ENCODE results near the gene KREMEN2.
"Not testable (repeated sequence)": the region's sequence is repeated elsewhere in the genome, so short reads cannot be mapped to it uniquely, and the experiment has no call there.

KREMEN2 gene

DNA sequence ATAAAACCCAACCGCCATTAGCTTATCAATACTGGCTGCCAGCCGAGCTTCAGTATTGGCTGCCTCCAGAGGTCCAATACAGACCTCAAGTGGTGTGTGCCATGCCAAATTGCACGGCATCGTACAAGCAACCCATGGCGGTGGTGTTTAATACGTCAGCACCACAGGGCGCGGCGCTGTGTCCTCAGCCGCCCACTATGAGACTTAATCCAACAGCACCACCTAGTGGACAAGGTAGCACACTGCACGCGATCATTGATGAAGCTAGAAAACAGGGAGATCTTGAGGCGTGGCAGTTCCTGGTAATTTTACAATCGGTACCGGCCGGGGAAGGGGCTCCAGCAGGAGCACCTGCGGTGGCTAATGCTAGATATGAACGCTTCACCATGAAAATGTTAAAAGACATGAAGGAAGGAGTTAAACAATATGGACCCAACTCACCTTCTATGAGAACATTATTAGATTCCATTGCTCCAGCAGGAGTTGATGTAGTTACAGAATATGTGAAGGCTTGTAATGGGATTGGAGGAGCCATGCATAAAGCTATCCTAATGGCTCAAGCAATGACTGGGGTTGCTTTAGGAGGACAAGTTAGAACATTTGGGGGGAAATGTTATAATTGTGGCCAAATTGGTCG lies 36.9 kb upstream of the KREMEN2 start:
- Histone ChIP-seq H3K4me3 (ENCODE audit: low read length) (peak overlapping the region; percentile 63), H3K9ac (ENCODE audit: low read length) (peak overlapping the region; percentile 11), H3K27me3 (ENCODE audit: low read depth, low read length) (no peaks in the 10 kb centered on the region), H3K4me2 (ENCODE audit: low read length) (peak overlapping the region; percentile 87), H3K79me2 (ENCODE audit: low read length) (no peaks in the 10 kb centered on the region), H3K4me1 (ENCODE audit: low read length) (peaks cover 10% of the 10 kb centered on the region), H3K36me3 (replicated peaks; ENCODE audit: low read depth, low read length) (no peaks in the 10 kb centered on the region), H3K27ac (ENCODE audit: low read length) (no peak overlapping the region), H4K20me1 (ENCODE audit: insufficient read depth, low read length) (no peaks in the 10 kb centered on the region), H3K9me3 (ENCODE audit: insufficient read depth, low read length) (no peaks in the 10 kb centered on the region), H2AFZ (ENCODE audit: low read depth, low read length) (peak overlapping the region; percentile 18; the same call in 1 of the 2 replicates)
- TF ChIP-seq EZH2phosphoT487 (IDR thresholded peaks at IDR 0.05; ENCODE audit: low read depth) (no peak), CTCF (IDR thresholded peaks at IDR 0.05; ENCODE audit: low read depth, low read length) (peak; percentile 91)

GRCh38 chr16:2928151-2928550 lies 35.9 kb upstream of the KREMEN2 start:
- not testable (repeated sequence) for H3K9ac ChIP-seq (ENCODE audit: low read length); H3K27me3 ChIP-seq (ENCODE audit: low read depth, low read length); H3K36me3 ChIP-seq (replicated peaks; ENCODE audit: low read depth, low read length); H4K20me1 ChIP-seq (ENCODE audit: insufficient read depth, low read length); H3K4me3 ChIP-seq (ENCODE audit: low read length); H2AFZ ChIP-seq (ENCODE audit: low read depth, low read length); H3K79me2 ChIP-seq (ENCODE audit: low read length); H3K4me1 ChIP-seq (ENCODE audit: low read length); H3K27ac ChIP-seq (ENCODE audit: low read length); H3K9me3 ChIP-seq (ENCODE audit: insufficient read depth, low read length); H3K4me2 ChIP-seq (ENCODE audit: low read length)

DNA sequence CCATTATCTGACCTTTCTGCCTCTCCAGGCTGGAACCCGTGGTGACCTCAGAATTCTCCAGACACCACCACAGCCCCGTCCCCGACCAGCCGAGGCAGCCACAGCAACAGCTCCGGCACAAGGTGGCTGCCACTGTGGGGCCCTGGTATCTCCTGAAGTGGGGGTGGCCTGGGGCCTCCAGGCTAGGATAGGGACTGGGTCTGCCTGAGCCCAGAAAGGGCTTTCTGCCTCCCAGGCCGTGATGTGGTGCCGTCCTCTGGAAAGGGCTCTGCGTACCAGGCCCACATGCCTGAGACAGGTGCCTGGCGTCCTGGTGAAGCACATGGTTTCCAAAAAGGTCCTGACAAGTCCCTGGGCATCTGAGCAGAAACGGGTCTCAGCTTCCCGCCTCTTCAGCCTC lies 35.3 kb upstream of the KREMEN2 start:
- no peak overlapping the region for H3K27ac ChIP-seq (ENCODE audit: low read length)
- H4K20me1 ChIP-seq (ENCODE audit: insufficient read depth, low read length): no peaks in the 10 kb centered on the region
- H2AFZ ChIP-seq (ENCODE audit: low read depth, low read length): no peak overlapping the region
- H3K4me2 ChIP-seq (ENCODE audit: low read length): no peak overlapping the region
- no peaks in the 10 kb centered on the region for H3K9me3 ChIP-seq (ENCODE audit: insufficient read depth, low read length)
- H3K4me3 ChIP-seq (ENCODE audit: low read length): no peak overlapping the region
- peaks cover 10% of the 10 kb centered on the region for H3K4me1 ChIP-seq (ENCODE audit: low read length)
- TF ChIP-seq CTCF (IDR thresholded peaks at IDR 0.05; ENCODE audit: low read depth, low read length) (no peak), EZH2phosphoT487 (IDR thresholded peaks at IDR 0.05; ENCODE audit: low read depth) (no peak)
- H3K79me2 ChIP-seq (ENCODE audit: low read length): no peaks in the 10 kb centered on the region
- no peaks in the 10 kb centered on the region for H3K36me3 ChIP-seq (replicated peaks; ENCODE audit: low read depth, low read length)
- H3K27me3 ChIP-seq (ENCODE audit: low read depth, low read length): no peaks in the 10 kb centered on the region
- H3K9ac ChIP-seq (ENCODE audit: low read length): no peak overlapping the region

DNA sequence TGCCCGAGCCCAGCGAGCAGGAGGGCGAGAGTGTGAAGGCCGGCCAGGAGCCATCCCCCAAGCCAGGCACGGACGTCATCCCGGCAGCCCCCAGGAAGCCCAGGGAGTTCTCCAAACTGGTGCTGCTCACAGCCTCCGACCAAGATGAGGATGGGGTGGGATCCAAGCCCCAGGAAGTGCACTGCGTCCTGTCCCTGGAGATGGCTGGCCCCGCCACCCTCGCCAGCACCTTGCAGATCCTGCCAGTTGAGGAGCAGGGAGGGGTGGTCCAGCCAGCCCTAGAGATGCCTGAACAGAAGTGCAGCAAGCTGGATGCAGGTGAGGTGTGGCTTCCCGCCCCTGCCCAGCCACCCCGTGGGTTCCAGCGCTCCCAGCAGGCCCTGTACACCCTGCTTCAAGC lies 34.4 kb upstream of the KREMEN2 start:
- no peaks in the 10 kb centered on the region for H3K9me3 ChIP-seq (ENCODE audit: insufficient read depth, low read length)
- TF ChIP-seq EZH2phosphoT487 (IDR thresholded peaks at IDR 0.05; ENCODE audit: low read depth) (no peak), CTCF (IDR thresholded peaks at IDR 0.05; ENCODE audit: low read depth, low read length) (no peak)
- H2AFZ ChIP-seq (ENCODE audit: low read depth, low read length): no peak overlapping the region
- H3K36me3 ChIP-seq (replicated peaks; ENCODE audit: low read depth, low read length): no peaks in the 10 kb centered on the region
- H4K20me1 ChIP-seq (ENCODE audit: insufficient read depth, low read length): no peaks in the 10 kb centered on the region
- no peak overlapping the region for H3K27ac ChIP-seq (ENCODE audit: low read length)
- H3K4me1 ChIP-seq (ENCODE audit: low read length): peaks cover 10% of the 10 kb centered on the region
- H3K27me3 ChIP-seq (ENCODE audit: low read depth, low read length): no peaks in the 10 kb centered on the region
- H3K9ac ChIP-seq (ENCODE audit: low read length): no peak overlapping the region
- H3K4me2 ChIP-seq (ENCODE audit: low read length): no peak overlapping the region
- no peaks in the 10 kb centered on the region for H3K79me2 ChIP-seq (ENCODE audit: low read length)
- H3K4me3 ChIP-seq (ENCODE audit: low read length): no peak overlapping the region
